Cardiac septum (tissue), 1 donor: Measurements from ENCODE around the gene PLEKHA3. TPM values are rescaled to one million over a fixed set of nuclear protein-coding genes. Genes with fewer than 3 reads are reported as not detected.
A peak's percentile ranks its signal among the peaks of the same experiment; 100 is the strongest.
"Not testable (repeated sequence)": the region's sequence is repeated elsewhere in the genome, so short reads cannot be mapped to it uniquely, and the experiment has no call there.

Experiments
- DNase-seq: peaks from one replicate; pipeline ENCODE4 v3.0.0-alpha.2; 2020; ENCODE audit warnings: low spot score
- intact Hi-C: fragments of 100-400 bp; cut with DNase I; formaldehyde crosslinking; loops from one replicate; pipeline ENCODE4 v1.14.0; 2022
- long read RNA-seq: library from polyadenylated mRNA; unstranded; transcript quantifications from one replicate; pipeline ENCODE4 v2.0.0, GENCODE V29; 2021
- total RNA-seq: library from RNA; stranded (reverse); fragmentation: NEBNext Ultra II Directional; extraction: Animal tissue kit (Norgen Biotek cat#: 25700); gene quantifications from one replicate; pipeline ENCODE4 v1.2.1, GENCODE V29; 2021
- donor health status: DM: no; HTN: no; CAD: no.

PLEKHA3 gene
- total RNA-seq, result 44.3 TPM
- long read RNA-seq, full-length matches to known transcripts, result 43 of 62 reads
- long read RNA-seq, partial matches to known transcripts, result 8 of 62 reads
- long read RNA-seq, other reads (novel, unspliced or antisense), result 11 of 62 reads

- DNase-seq, result peak; percentile 98
- intact Hi-C loops, result loop anchor here (1.0 kb wide), 1 partner anchor 29 kb away; the partner anchor contains the start of genes PJVK and PRKRA
These were observed at the start of gene PLEKHA3 for GRCh38 chr2:178480227-178481181. PLEKHA3 (plus strand) TSS chr2:178480457; CDS start chr2:178480870, 413 bp downstream.

GRCh38 chr2:178436662-178437061 lies 43.6 kb upstream of the PLEKHA3 start:
- intact Hi-C loops, result no loop called here
- DNase-seq, result no peak

DNA sequence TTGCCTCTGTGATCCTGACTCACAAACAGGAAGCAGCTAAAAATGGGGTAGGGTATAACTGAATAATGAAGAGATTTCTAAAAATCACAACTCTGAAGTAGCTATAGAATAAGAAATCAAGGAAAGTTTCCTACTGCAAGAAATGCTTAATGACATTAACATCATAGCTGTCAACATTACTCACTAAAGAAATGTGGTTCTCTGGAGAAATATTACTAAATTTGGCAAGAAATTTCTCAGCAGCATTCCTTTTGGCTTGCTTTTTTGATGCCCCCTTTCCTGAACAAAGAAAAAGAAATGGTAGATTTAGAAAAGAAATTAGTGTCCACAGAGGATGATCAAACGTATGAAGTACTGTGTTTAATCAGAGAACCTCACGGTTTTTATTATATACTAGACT lies 38.8 kb upstream of the PLEKHA3 start:
- intact Hi-C loops, result no loop called here
- no peak for DNase-seq

- no peak for DNase-seq
- intact Hi-C loops, result no loop called here
These were observed 31.1 kb upstream of the PLEKHA3 start for GRCh38 chr2:178448968-178449661.

- intact Hi-C loops, result no loop called here
These were observed 30.3 kb upstream of the PLEKHA3 start for GRCh38 chr2:178449700-178450523.

DNA sequence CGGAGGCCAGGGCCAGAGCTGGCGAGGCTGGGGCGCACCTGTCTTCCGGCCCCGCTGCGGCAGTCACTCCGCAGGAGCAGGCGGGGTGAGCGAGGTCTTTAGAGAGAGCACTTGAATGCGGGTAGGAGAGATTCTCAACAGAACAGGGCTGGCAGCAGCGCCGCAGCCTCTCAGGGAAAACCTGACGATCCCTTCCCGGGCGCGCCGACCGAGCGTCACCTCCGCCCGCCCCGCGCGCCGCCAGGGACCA lies 29.8 kb upstream of the PLEKHA3 start:
- intact Hi-C loops, result no loop called here
- no peak for DNase-seq

More at GRCh38 chr2:178449700-178450523, 30.3 kb upstream of the PLEKHA3 start:
- no peak for DNase-seq

- DNase-seq, result peak; percentile 99
- intact Hi-C loops, result loop anchor here (1.0 kb wide), 2 partner anchors 29 to 257 kb away; partner anchors contain the start of genes OSBPL6 and PLEKHA3
These were observed 29.3 kb upstream of the PLEKHA3 start, which contains the start of the genes PJVK and PRKRA for GRCh38 chr2:178450774-178451525. PJVK (plus strand) TSS chr2:178451378; CDS start chr2:178453410, 2,032 bp downstream. PRKRA (minus strand) TSS chr2:178451175; CDS start chr2:178451030, 145 bp downstream.

DNA sequence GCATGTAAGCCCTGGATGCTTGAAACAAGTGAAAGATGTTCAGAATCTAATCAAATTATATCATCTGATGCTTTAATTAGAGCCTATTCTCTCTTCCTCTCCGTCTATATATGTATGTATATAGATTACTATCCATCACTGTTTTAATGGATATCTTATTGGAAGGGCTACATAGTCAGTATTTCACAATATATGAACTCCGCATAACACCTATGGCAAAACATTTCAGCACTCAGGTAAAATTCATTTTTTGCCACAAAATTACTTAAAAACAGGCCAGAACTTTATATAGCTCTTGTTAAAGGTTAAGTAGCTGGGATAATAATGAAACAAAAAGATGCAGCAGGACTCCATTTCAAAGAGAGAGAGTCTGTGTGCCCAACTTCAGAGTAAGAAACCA lies 27.9 kb upstream of the PLEKHA3 start:
- intact Hi-C loops, result no loop called here
- no peak for DNase-seq

DNA sequence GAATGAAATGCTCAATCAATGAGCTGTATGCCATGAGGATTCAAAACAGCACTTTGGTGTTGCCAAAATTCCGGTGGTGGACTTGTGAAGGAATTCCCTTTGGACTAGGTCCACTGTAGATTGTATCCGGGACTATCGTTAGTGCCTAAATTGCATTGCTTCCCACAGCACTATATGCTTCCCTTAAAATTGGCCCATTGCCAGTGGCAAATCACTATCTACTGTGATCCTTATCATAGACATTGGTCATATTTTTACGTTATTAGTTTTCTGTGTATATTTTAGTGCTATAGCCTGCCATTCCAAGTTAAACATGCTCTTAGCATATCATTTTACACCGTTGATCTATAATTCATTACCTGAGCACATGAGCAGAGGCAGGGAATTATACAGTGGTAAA lies 27.4 kb upstream of the PLEKHA3 start:
- DNase-seq, result no peak

DNA sequence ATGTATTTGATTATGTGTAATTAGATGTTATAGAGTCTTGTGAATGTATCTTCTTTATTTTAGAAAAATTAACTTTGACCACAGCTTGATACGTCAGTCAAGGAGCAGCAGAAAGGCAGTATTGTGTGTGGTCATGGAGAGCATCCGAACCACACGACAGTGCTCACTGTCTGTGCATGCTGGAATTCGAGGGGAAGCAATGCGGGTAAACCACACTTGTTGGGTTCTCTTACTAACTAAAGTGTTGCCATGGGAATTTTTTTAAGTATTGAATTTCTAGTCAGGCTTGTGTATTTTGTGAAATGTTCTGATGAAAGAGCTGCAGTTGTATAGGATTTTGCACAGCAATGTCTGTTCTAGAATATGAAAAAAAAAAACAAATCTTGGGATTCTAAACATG lies 24.3 kb upstream of the PLEKHA3 start:
- DNase-seq, result no peak
- intact Hi-C loops, result no loop called here

More for the DNA sequence above, 27.4 kb upstream of the PLEKHA3 start:
- intact Hi-C loops, result no loop called here

DNA sequence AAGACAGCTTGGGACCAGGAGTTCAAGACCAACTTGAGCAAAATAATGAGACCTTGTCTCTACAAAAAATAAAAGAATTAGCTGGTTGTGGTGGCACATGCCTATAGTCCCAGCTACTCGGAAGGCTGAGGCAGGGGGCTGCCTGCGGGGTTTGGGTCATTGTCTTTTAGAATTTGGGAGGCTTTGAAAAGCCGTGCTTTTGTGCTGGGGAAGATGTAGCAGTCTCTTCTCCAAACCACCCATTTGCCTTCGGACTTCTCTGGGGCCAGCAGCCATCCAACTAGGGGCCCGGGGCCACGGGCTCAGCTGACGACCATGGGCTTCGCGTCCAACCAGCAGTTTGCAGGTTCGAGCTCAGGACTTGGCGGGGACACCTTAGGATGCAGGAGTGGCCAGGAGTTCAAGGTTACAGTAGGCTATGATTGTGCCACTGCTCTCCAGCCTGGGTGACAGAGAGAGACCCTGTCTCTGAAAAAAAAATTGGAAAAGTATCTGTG lies 22.8 kb upstream of the PLEKHA3 start:
- intact Hi-C loops, result no loop called here
- no peak for DNase-seq

- intact Hi-C loops, result no loop called here
- no peak for DNase-seq
These were observed 10.9 kb upstream of the PLEKHA3 start for GRCh38 chr2:178469219-178469849.

- intact Hi-C loops, DNase-seq: not testable (repeated sequence)
These were observed 8.9 kb upstream of the PLEKHA3 start for GRCh38 chr2:178471313-178471712.

- no peak for DNase-seq
- intact Hi-C loops, result no loop called here
These were observed 6.9 kb upstream of the PLEKHA3 start for GRCh38 chr2:178473373-178473772.

GRCh38 chr2:178473931-178474330 lies 6.3 kb upstream of the PLEKHA3 start:
- intact Hi-C loops, result no loop called here
- DNase-seq, result no peak

DNA sequence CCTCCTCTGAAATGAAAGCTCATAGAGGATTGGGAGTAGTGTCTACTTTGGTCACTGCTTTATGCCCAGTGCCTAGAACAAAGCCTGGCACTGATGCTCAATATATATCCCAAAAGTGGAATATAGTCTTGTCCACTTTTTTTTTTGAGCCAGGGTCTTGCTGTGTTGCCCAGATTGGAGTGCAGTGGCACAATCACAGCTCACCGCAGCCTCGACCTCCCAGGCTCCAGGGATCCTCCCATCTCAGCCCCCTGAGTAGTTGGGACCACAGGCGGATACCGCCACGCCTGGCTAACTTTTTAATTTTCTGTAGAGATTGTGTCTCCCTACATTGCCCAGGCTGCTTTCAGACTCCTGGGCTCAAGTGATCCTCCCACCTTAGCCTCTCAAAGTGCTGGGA lies 5.7 kb upstream of the PLEKHA3 start:
- intact Hi-C loops, result no loop called here
- no peak for DNase-seq

GRCh38 chr2:178476477-178476876 lies 3.8 kb upstream of the PLEKHA3 start:
- no peak for DNase-seq
- intact Hi-C loops, result loop anchor here (5.0 kb wide), 1 partner anchor 64 kb away; no protein-coding TSS in a partner anchor
